NB4 (cell line): ENCODE measurements around the gene ACIN1.

Experiments used
- CTCF ChIP-seq: IDR thresholded peaks from one replicate; pipeline ENCODE4 v1.5.1; 2012; ENCODE audit warnings: low read depth, low read length
- MAX ChIP-seq: IDR thresholded peaks from 2 replicates; pipeline ENCODE4 v1.6.1; 2011; ENCODE audit warnings: low read depth, low read length
- MYC ChIP-seq: IDR thresholded peaks from 2 replicates; pipeline ENCODE4 v1.6.1; 2011; ENCODE audit warnings: low read depth, low read length
- POLR2A ChIP-seq: IDR thresholded peaks from 2 replicates; pipeline ENCODE4 v1.6.1; 2011; ENCODE audit warnings: mild to moderate bottlenecking; ENCODE audit not compliant: insufficient read length; ENCODE audit errors: extremely low read depth

GRCh38 chr14:23071921-23072539 is 22.9 kb downstream of the ACIN1 start:
- no peak for TF ChIP-seq POLR2A
- TF ChIP-seq CTCF = no peak
- no peak for TF ChIP-seq MYC
- TF ChIP-seq MAX = no peak
